Prostate gland (tissue), 2 donors: Measurements from ENCODE around the gene PPM1L. TPM values are rescaled to one million over a fixed set of nuclear protein-coding genes. Genes with fewer than 3 reads are reported as not detected.

Experiments
- DNase-seq: peaks from one replicate; pipeline ENCODE4 v3.0.0-alpha.2; 2019; ENCODE audit warnings: low spot score
- H3K27ac ChIP-seq, 2 donors: fragments of 200-600 bp; sonication (generic); 2 replicates each; pipeline ENCODE4 v1.5.1; 2017 to 2019
- H3K27me3 ChIP-seq: fragments of 200-600 bp; sonication (generic); replicated peaks from 2 replicates; pipeline ENCODE4 v1.5.1; 2019; ENCODE audit not compliant: insufficient read depth
- H3K36me3 ChIP-seq, 2 donors: fragments of 200-600 bp; sonication (generic); 1 replicate in 1 of 2; 2 replicates in 1 of 2; pipeline versions ENCODE4 v1.5.1 to v1.8.1; 2017 to 2019
- H3K4me1 ChIP-seq: fragments of 200-600 bp; sonication (generic); replicated peaks from 2 replicates; pipeline ENCODE4 v1.5.1; 2019
- H3K4me3 ChIP-seq, 2 donors: fragments of 200-600 bp; sonication (generic); 2 replicates each; pipeline ENCODE4 v1.5.1; 2017 to 2019
- H3K9me3 ChIP-seq: fragments of 200-600 bp; sonication (generic); 2 replicates; pipeline ENCODE4 v1.5.1; 2017
- CTCF ChIP-seq, 4 experiments: fragments of 200-600 bp in 2 of 4; fragments of 450-650 bp in 2 of 4; sonication (generic) in 2 of 4; IDR thresholded peaks; 1 replicate in 3 of 4; 2 replicates in 1 of 4; pipeline ENCODE4 v1.5.1; 2016 to 2019; ENCODE audit warnings: antibody characterized with exemption in 4 of 4, mild to moderate bottlenecking in 2 of 4, moderate library complexity in 2 of 4
- POLR2A ChIP-seq: fragments of 450-650 bp; IDR thresholded peaks from one replicate; pipeline ENCODE4 v1.6.1; 2016; ENCODE audit warnings: antibody characterized with exemption, mild to moderate bottlenecking
- POLR2AphosphoS5 ChIP-seq: sonication (generic); formaldehyde crosslinking; IDR thresholded peaks from one replicate; pipeline ENCODE4 v1.6.1; 2017; ENCODE audit warnings: antibody characterized with exemption
- WGBS: methylation state at CpG from one replicate; pipeline ENCODE4 v1.1.5; 2018; 5-methylcytosine and 5-hydroxymethylcytosine counted together
- intact Hi-C: fragments of 100-400 bp; cut with DNase I; formaldehyde crosslinking; loops from one replicate; pipeline ENCODE4 v1.14.2; 2022
- total RNA-seq, 2 donors: library from RNA; depleted of rRNA; stranded (reverse); fragments of >200 nt; gene quantifications; one replicate each; pipeline ENCODE4 v1.1.0, GENCODE V29; 2016

PPM1L gene
- total RNA-seq, 2 donors from 2014 or later: 23.6 to 27.0 TPM

GRCh38 chr3:160758929-160759577 lies 3.0 kb downstream of the PPM1L start:
- Histone ChIP-seq H3K9me3 (no peaks in the 10 kb centered on the region), H3K36me3 (no peaks in the 10 kb centered on the region), H3K27ac (no peak overlapping the region), H3K4me1 (peaks cover 6% of the 10 kb centered on the region), H3K27me3 (no peaks in the 10 kb centered on the region), H3K4me3 (no peak overlapping the region)
- no peak for DNase-seq
- WGBS: 77% methylated on average over 3 of the region's 3 CpGs
- TF ChIP-seq POLR2A (no peak), CTCF (IDR thresholded peaks at IDR 0.05) (no peak), POLR2AphosphoS5 (no peak)
- intact Hi-C loops: loop anchor here (5.0 to 10.0 kb wide), 4 partner anchors 43 to 194 kb away; partner anchors contain the start of gene KPNA4

GRCh38 chr3:160763073-160763472 lies 7.0 kb downstream of the PPM1L start:
- Histone ChIP-seq H3K36me3 (no peaks in the 10 kb centered on the region), H3K4me3 (no peak overlapping the region), H3K9me3 (no peaks in the 10 kb centered on the region), H3K27me3 (no peaks in the 10 kb centered on the region), H3K27ac (no peak overlapping the region), H3K4me1 (no peaks in the 10 kb centered on the region)
- TF ChIP-seq POLR2AphosphoS5 (no peak), POLR2A (no peak), CTCF (IDR thresholded peaks at IDR 0.05) (no peak)
- DNase-seq: no peak
- intact Hi-C loops: no loop called here
- 100% methylated on average over 1 of the region's 1 CpG for WGBS

GRCh38 chr3:160765211-160765610 lies 9.2 kb downstream of the PPM1L start:
- no peak overlapping the region for H3K27ac ChIP-seq
- H3K27me3 ChIP-seq: no peaks in the 10 kb centered on the region
- 88% methylated on average over 1 of the region's 1 CpG for WGBS
- no peaks in the 10 kb centered on the region for H3K9me3 ChIP-seq
- DNase-seq: no peak
- TF ChIP-seq POLR2AphosphoS5 (no peak), CTCF (IDR thresholded peaks at IDR 0.05) (no peak), POLR2A (no peak)
- H3K36me3 ChIP-seq: no peaks in the 10 kb centered on the region
- no peak overlapping the region for H3K4me3 ChIP-seq
- no peaks in the 10 kb centered on the region for H3K4me1 ChIP-seq
- intact Hi-C loops: no loop called here

GRCh38 chr3:160768031-160768430 lies 12.0 kb downstream of the PPM1L start:
- DNase-seq: no peak
- Histone ChIP-seq H3K9me3 (no peaks in the 10 kb centered on the region), H3K4me1 (no peaks in the 10 kb centered on the region), H3K36me3 (no peaks in the 10 kb centered on the region), H3K27ac (no peak overlapping the region), H3K27me3 (no peaks in the 10 kb centered on the region), H3K4me3 (no peak overlapping the region)
- intact Hi-C loops: no loop called here
- no peak for TF ChIP-seq POLR2A
- no peak for TF ChIP-seq POLR2AphosphoS5
- TF ChIP-seq CTCF (IDR thresholded peaks at IDR 0.05): no peak

GRCh38 chr3:160768918-160769317 lies 12.9 kb downstream of the PPM1L start:
- Histone ChIP-seq H3K4me3 (no peak overlapping the region), H3K9me3 (no peaks in the 10 kb centered on the region), H3K4me1 (no peaks in the 10 kb centered on the region), H3K27me3 (no peaks in the 10 kb centered on the region), H3K27ac (no peak overlapping the region), H3K36me3 (no peaks in the 10 kb centered on the region)
- intact Hi-C loops: no loop called here
- TF ChIP-seq CTCF (IDR thresholded peaks at IDR 0.05) (no peak), POLR2A (no peak), POLR2AphosphoS5 (no peak)
- 96% methylated on average over 2 of the region's 2 CpGs for WGBS
- DNase-seq: no peak
